ENCODE data around the gene PRKCZ.

DNA sequence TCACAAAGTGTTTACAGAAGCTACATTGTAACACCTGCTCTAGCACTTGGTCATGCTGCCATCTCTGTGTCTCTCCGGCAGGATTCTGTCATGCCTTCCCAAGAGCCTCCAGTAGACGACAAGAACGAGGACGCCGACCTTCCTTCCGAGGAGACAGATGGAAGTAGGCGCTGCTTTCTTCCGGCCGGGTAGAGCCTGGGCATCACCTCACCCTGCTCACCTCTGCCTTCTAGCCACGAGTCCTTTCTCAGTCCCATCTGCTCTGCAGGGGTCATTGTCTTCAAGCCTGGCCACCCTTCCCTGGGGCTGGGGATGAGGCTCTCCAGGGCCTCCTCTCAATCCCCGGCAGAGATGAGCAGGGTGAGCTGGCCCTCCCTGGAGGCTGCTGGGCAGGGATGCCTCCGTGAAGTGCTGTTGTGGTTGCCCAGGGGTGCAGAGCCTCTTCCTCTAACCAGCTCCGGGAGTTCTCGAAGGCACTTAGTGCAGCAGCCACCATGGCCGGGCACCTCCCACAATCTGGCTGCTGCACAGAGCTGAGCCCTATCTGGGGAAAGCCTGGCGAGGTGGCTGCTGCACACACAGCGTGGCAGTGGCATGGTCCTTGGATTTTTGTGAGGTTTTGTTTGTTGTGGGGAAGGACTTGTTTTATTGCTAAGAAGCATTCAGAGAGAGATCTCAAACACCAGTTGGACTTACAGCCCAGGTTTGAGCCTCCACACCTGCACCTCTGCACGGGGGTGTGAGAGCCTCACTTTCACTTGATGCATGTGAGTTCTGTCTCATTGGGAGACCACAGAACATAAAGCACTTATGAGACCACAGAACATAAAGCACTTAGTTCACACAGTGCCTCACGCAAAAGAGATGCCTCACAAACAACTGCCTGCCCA is 96.0 kb downstream of the PRKCZ start:
- TF ChIP-seq, protein P1, sequence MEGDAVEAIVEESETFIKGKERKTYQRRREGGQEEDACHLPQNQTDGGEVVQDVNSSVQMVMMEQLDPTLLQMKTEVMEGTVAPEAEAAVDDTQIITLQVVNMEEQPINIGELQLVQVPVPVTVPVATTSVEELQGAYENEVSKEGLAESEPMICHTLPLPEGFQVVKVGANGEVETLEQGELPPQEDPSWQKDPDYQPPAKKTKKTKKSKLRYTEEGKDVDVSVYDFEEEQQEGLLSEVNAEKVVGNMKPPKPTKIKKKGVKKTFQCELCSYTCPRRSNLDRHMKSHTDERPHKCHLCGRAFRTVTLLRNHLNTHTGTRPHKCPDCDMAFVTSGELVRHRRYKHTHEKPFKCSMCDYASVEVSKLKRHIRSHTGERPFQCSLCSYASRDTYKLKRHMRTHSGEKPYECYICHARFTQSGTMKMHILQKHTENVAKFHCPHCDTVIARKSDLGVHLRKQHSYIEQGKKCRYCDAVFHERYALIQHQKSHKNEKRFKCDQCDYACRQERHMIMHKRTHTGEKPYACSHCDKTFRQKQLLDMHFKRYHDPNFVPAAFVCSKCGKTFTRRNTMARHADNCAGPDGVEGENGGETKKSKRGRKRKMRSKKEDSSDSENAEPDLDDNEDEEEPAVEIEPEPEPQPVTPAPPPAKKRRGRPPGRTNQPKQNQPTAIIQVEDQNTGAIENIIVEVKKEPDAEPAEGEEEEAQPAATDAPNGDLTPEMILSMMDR (IDR thresholded peaks at IDR 0.05), result no peak
- TF ChIP-seq POLR2AphosphoS5 (IDR thresholded peaks at IDR 0.05), result no peak
